Adrenal gland (tissue), 12 donors: ENCODE results near the gene PTDSS2. TPM values are rescaled to one million over a fixed set of nuclear protein-coding genes. Genes with fewer than 3 reads are reported as not detected.
A peak's percentile ranks its signal among the peaks of the same experiment; 100 is the strongest.

Source experiments
- DNase-seq, 7 donors: peaks; one replicate each; pipeline ENCODE4 v3.0.0-alpha.2; 2019 to 2020
- H3K27ac ChIP-seq, 5 donors: fragments of 200-600 bp; sonication (generic) in 4 of 5; 1 replicate in 3 of 5; 2 replicates in 2 of 5; pipeline versions ENCODE4 v1.5.1 to v1.8.0; 2016 to 2020; ENCODE audit warnings: mild to moderate bottlenecking in 1 of 5
- H3K27me3 ChIP-seq: fragments of 200-600 bp; 2 replicates; pipeline ENCODE4 v1.8.0; 2021
- H3K36me3 ChIP-seq, 2 donors: fragments of 200-600 bp; replicated peaks in 1 of 2; 1 replicate in 1 of 2; 2 replicates in 1 of 2; pipeline versions ENCODE4 v1.5.1 to v1.8.0; 2018 to 2022
- H3K4me1 ChIP-seq, 2 donors: fragments of 200-600 bp; replicated peaks in 1 of 2; 1 replicate in 1 of 2; 2 replicates in 1 of 2; pipeline versions ENCODE4 v1.5.1 to v1.8.0; 2018 to 2021
- H3K4me3 ChIP-seq, 4 donors: fragments of 200-600 bp; sonication (generic) in 3 of 4; one replicate each; pipeline ENCODE4 v1.5.1; 2016 to 2018
- H3K9me3 ChIP-seq, 3 donors: fragments of 200-600 bp; sonication (generic) in 1 of 3; replicated peaks in 1 of 3; 1 replicate in 2 of 3; 2 replicates in 1 of 3; pipeline versions ENCODE4 v1.5.1 to v1.8.0; 2016 to 2021
- CTCF ChIP-seq, 6 experiments: fragments of 450-650 bp in 4 of 6; fragments of 200-600 bp in 2 of 6; sonication (generic) in 1 of 6; IDR thresholded peaks; 1 replicate in 5 of 6; 2 replicates in 1 of 6; pipeline versions ENCODE4 v1.5.1 to v1.8.0; 2016 to 2021; ENCODE audit warnings: antibody characterized with exemption in 6 of 6, mild to moderate bottlenecking in 2 of 6, moderate library complexity in 1 of 6
- POLR2A ChIP-seq, 2 donors: fragments of 450-650 bp; IDR thresholded peaks; one replicate each; pipeline ENCODE4 v1.6.1; 2017; ENCODE audit warnings: antibody characterized with exemption in 2 of 2, mild to moderate bottlenecking in 2 of 2, moderate library complexity in 1 of 2
- WGBS, 4 donors: extraction: QIAGEN DNeasy Blood & Tissue Kit in 2 of 4; methylation state at CpG; one replicate each; pipeline versions ENCODE4 v1.1.5 to v1.1.7; 2013 to 2017; 5-methylcytosine and 5-hydroxymethylcytosine counted together
- intact Hi-C, 2 donors: fragments of 100-400 bp; cut with DNase I; formaldehyde crosslinking; loops; one replicate each; pipeline versions ENCODE4 v1.14.1 to v1.15.0; 2022 to 2023
- polyA plus RNA-seq, 3 donors: library from polyadenylated mRNA; stranded (reverse); fragments of 200-250 nt in 2 of 3; fragments of 350-450 nt in 1 of 3; fragmentation: Illumina TruSeq in 1 of 3; extraction: RNeasy Lipid Tissue Mini Kit (QIAGEN cat#74804) in 1 of 3; gene quantifications; one replicate each; pipeline ENCODE4 v1.2.3, GENCODE V29; 2013 to 2014
- total RNA-seq, 9 donors: library from RNA; depleted of rRNA in 4 of 9; stranded (reverse); fragments of >200 nt in 4 of 9; fragments of 120-200 nt in 1 of 9; fragmentation: NEBNext Ultra II Directional in 1 of 9; extraction: Animal tissue kit (Norgen Biotek cat#: 25700) in 1 of 9; gene quantifications; one replicate each; pipeline versions ENCODE4 v1.1.0 to v1.2.4, GENCODE V29; 2013 to 2023
- donor health status: healthy with polysubstance abuse.
- donor health status: Bipolar disorder and iron deficiency.
- donor health status: DM: yes; HTN: yes; CAD: no.
- donor health status: DM: no; HTN: no; CAD: no.
- donor health status: DM: no; HTN: no; CAD: no.
- donor health status: DM: yes; HTN: yes; CAD: no.

Gene PTDSS2
- total and polyA plus RNA-seq, 12 donors = 11.0 to 109 (median 44.7) TPM

- Histone ChIP-seq H3K27me3 (no peaks in the 10 kb centered on the region), H3K36me3 (no peaks in the 10 kb centered on the region), H3K9me3 (no peaks in the 10 kb centered on the region), H3K4me3 (peak overlapping the region in 2 of 4 donors; percentile 2 to 72), H3K27ac (peak overlapping the region in 2 of 5 donors; percentile 38 to 75), H3K4me1 (peaks cover 0 to 9% of the 10 kb centered on the region in 2 donors)
- intact Hi-C loops = no loop called here
- peak; percentile 65 to 83 (median 74) for DNase-seq
- no peak for TF ChIP-seq POLR2A (IDR thresholded peaks at IDR 0.05)
- peak in 3 of 6 experiments; percentile 13 to 24 (median 14) for TF ChIP-seq CTCF (IDR thresholded peaks at IDR 0.05)
- WGBS, 4 donors = 4 to 7% (median 6%) methylated on average over 6 to 90 of the region's 91 CpGs; no CpG with 5 or more reads in 1 of the 4 donors
Observed at GRCh38 chr11:406796-407650, 43.1 kb upstream of the PTDSS2 start.

GRCh38 chr11:407651-408123 is 42.4 kb upstream of the PTDSS2 start:
- peak overlapping the region in 1 of 4 donors; percentile 72 for H3K4me3 ChIP-seq
- intact Hi-C loops = no loop called here
- peak in 1 of 7 donors; percentile 54 for DNase-seq
- no peak for TF ChIP-seq POLR2A (IDR thresholded peaks at IDR 0.05)
- no peak for TF ChIP-seq CTCF (IDR thresholded peaks at IDR 0.05)
- no peaks in the 10 kb centered on the region for H3K36me3 ChIP-seq
- H3K27ac ChIP-seq = peak overlapping the region in 1 of 5 donors; percentile 13
- 72 to 87% (median 78%) methylated on average over 24 to 28 of the region's 28 CpGs for WGBS, 4 donors
- no peaks in the 10 kb centered on the region for H3K9me3 ChIP-seq
- peaks cover 0 to 9% of the 10 kb centered on the region in 2 donors for H3K4me1 ChIP-seq
- H3K27me3 ChIP-seq = no peaks in the 10 kb centered on the region

GRCh38 chr11:408154-409007 is 41.7 kb upstream of the PTDSS2 start:
- intact Hi-C loops = no loop called here
- peak in 1 of 7 donors; percentile 20 for DNase-seq
- no peak for TF ChIP-seq POLR2A (IDR thresholded peaks at IDR 0.05)
- TF ChIP-seq CTCF (IDR thresholded peaks at IDR 0.05) = no peak
- H3K9me3 ChIP-seq = no peaks in the 10 kb centered on the region
- H3K36me3 ChIP-seq = no peaks in the 10 kb centered on the region
- H3K4me1 ChIP-seq = peaks cover 0 to 9% of the 10 kb centered on the region in 2 donors
- no peaks in the 10 kb centered on the region for H3K27me3 ChIP-seq
- H3K27ac ChIP-seq = no peak overlapping the region
- H3K4me3 ChIP-seq = no peak overlapping the region
- 83 to 100% (median 92%) methylated on average over 1 to 15 of the region's 15 CpGs for WGBS, 4 donors
